ENCODE data around the gene MYCBP. TPM values are rescaled to one million over a fixed set of nuclear protein-coding genes. Genes with fewer than 3 reads are reported as not detected.
A peak's percentile ranks its signal among the peaks of the same experiment; 100 is the strongest.

MYCBP gene
- total RNA-seq, 4 donors from 2014 or later: 17.4 to 22.5 (median 21.2) TPM

DNA sequence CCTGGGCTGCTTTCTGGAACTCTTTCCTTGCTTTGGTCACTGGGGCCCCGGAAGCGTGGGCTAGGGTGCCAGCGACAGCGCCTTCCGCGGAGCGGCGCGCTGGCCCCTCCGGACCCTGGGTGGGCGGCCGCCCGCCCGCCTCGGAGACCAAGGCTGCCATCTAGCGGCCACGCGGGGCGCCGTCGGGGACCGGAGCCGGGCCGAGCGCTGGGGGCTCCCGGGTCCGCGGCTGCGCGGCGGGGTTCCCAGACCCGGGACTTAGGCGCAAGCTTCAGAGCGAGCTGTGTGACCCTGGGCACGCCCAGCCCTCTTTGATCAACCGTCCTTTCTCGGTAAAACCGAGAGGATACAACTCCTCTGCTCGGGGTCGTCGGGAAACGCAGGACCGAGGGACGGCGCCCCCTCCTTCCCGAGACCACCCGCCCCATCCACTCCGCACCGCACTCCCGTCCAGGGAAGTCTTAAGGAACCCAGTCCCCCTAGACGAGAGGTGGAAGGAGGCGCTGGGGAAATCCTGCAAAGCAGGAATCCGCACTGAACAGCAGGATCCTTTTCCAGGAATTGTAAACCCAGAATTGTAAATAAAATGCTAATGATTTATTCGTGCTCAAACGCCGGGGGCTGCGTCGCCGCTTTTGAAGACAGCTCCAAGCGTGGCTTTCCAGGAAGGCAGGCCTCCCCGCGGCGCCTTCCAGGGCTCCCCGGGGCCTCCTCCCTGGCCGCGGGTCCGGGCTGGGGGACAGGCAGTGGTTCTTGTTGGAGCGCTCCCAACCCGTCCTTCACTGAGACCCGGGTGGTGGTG, 54.8 kb downstream of the MYCBP start:
- intact Hi-C loops (cut with DNase I): loop anchor here (10.0 kb wide), 1 partner anchor 214 kb away; no protein-coding TSS in a partner anchor
- Histone ChIP-seq H3K4me3 (peak overlapping the region; percentile 13 to 51 (median 42)), H3K4me1 (peaks cover 10 to 19% (median 18%) of the 10 kb centered on the region in 4 donors), H3K27ac (replicated peaks in 1 of 4) (no peak overlapping the region), H3K9me3 (peaks cover 0 to 5% (median 0%) of the 10 kb centered on the region in 4 donors), H3K27me3 (peaks cover 7 to 81% (median 40%) of the 10 kb centered on the region in 4 donors), H3K36me3 (no peaks in the 10 kb centered on the region)
- WGBS: 6% methylated on average over 18 of the region's 70 CpGs
- no peak for DNase-seq (ENCODE audit: extremely low spot score)
- TF ChIP-seq POLR2AphosphoS5 (IDR thresholded peaks at IDR 0.05) (no peak), POLR2A (IDR thresholded peaks at IDR 0.05; ENCODE audit: low read depth) (no peak), EP300 (IDR thresholded peaks at IDR 0.05) (no peak)
- TF ChIP-seq, protein P1, sequence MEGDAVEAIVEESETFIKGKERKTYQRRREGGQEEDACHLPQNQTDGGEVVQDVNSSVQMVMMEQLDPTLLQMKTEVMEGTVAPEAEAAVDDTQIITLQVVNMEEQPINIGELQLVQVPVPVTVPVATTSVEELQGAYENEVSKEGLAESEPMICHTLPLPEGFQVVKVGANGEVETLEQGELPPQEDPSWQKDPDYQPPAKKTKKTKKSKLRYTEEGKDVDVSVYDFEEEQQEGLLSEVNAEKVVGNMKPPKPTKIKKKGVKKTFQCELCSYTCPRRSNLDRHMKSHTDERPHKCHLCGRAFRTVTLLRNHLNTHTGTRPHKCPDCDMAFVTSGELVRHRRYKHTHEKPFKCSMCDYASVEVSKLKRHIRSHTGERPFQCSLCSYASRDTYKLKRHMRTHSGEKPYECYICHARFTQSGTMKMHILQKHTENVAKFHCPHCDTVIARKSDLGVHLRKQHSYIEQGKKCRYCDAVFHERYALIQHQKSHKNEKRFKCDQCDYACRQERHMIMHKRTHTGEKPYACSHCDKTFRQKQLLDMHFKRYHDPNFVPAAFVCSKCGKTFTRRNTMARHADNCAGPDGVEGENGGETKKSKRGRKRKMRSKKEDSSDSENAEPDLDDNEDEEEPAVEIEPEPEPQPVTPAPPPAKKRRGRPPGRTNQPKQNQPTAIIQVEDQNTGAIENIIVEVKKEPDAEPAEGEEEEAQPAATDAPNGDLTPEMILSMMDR (IDR thresholded peaks at IDR 0.05): peak; percentile 51 to 82 (median 66)

DNA sequence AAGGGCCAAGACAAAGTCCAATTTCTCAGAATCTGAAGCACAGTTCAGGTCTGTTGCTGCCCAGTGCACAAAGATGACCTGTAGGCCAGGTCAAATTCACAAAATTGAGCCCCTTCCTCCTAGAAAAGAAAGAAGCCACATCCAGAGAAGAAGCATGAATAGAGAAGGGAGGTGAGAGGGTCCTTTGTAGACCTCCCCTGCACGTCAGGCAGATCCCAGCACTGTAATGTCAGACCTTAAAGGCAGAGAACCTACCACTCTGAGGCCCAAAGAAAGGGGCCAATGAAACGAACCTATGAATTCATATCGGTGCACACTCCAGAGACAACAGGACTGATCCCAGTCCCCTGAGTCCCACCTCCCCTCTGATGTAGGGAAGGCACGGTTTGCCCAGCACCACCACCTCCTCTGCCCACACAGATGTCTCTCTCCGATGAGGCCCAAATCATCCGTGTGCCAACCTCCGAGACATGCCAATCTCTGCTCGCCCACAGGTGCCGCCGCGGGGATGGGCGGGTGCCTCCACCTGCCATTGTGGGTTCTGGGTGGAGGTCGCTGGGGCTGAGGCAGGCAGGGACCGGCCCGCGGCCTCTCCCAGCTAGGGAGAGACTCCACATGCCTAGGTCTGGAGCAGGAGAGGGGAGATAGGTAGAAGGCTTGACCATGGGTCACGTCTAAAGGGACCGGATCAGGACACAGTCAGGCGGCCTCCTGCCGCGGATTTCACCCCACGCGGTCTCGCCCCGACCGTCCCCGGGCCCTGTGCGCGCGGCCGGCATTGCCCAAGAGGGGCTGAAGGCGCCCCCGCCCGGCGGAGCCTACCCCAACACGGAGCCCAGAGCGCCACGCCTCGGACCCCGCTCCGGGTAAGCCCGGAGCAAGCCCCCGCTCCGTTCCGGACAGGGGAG, 55.6 kb downstream of the MYCBP start:
- Histone ChIP-seq H3K27me3 (peaks cover 7 to 80% (median 40%) of the 10 kb centered on the region in 4 donors), H3K27ac (replicated peaks in 1 of 4) (no peak overlapping the region), H3K36me3 (no peaks in the 10 kb centered on the region), H3K9me3 (peaks cover 0 to 5% (median 0%) of the 10 kb centered on the region in 4 donors), H3K4me1 (peaks cover 10 to 19% (median 18%) of the 10 kb centered on the region in 4 donors), H3K4me3 (peak overlapping the region; percentile 13 to 51 (median 42))
- intact Hi-C loops (cut with DNase I): loop anchor here (10.0 kb wide), 1 partner anchor 213 kb away; no protein-coding TSS in a partner anchor
- WGBS: 88% methylated on average over 15 of the region's 45 CpGs
- DNase-seq (ENCODE audit: extremely low spot score): no peak
- TF ChIP-seq EP300 (IDR thresholded peaks at IDR 0.05): no peak
- no peak for TF ChIP-seq POLR2A (IDR thresholded peaks at IDR 0.05; ENCODE audit: low read depth)
- TF ChIP-seq, protein P1 (IDR thresholded peaks at IDR 0.05): no peak
- no peak for TF ChIP-seq POLR2AphosphoS5 (IDR thresholded peaks at IDR 0.05)

DNA sequence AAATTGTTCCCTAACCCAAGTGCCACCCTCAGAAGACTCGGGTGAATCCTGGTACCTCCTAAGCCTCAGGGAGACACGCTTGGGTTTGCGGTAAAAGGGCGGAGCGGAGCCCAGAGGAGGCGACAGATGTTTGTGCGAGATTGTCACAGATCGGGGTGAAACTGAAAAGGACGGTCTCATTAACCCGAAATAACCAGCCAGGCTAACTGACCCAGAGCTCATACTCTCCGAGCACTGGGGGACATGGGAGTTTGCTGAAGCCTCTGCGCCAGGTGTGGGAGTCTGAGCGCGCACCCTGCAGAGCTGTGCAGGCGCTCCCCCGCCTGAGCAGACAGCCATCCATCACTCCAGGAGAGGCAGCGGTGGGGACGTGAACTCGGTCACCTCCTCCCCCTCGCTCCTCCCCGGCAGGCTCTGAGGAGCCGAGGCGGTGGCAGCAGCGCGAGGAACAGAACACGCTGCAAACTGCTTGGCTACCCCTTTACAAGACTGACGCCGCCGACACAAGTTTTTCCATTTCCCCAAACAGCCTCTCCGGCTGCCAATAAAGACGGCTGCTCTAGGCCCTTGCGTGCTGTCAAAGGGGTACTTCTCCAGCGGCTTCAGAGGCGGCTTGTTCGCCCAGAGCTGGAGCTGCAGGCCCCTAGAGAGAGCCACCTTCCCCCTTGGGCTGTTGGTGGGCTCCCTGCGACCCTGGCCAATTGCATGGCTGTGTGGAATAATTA, 57.1 kb downstream of the MYCBP start:
- intact Hi-C loops (cut with DNase I): loop anchor here (10.0 kb wide), 1 partner anchor 211 kb away; no protein-coding TSS in a partner anchor
- Histone ChIP-seq H3K27ac (replicated peaks in 1 of 4) (no peak overlapping the region), H3K27me3 (peaks cover 7 to 88% (median 40%) of the 10 kb centered on the region in 4 donors), H3K4me3 (no peak overlapping the region), H3K9me3 (peaks cover 0 to 5% (median 0%) of the 10 kb centered on the region in 4 donors), H3K4me1 (peaks cover 10 to 19% (median 18%) of the 10 kb centered on the region in 4 donors), H3K36me3 (no peaks in the 10 kb centered on the region)
- DNase-seq (ENCODE audit: extremely low spot score): no peak
- TF ChIP-seq, protein P1 (IDR thresholded peaks at IDR 0.05): no peak
- no peak for TF ChIP-seq EP300 (IDR thresholded peaks at IDR 0.05)
- no peak for TF ChIP-seq POLR2A (IDR thresholded peaks at IDR 0.05; ENCODE audit: low read depth)
- no peak for TF ChIP-seq POLR2AphosphoS5 (IDR thresholded peaks at IDR 0.05)
- 30% methylated on average over 14 of the region's 36 CpGs for WGBS

DNA sequence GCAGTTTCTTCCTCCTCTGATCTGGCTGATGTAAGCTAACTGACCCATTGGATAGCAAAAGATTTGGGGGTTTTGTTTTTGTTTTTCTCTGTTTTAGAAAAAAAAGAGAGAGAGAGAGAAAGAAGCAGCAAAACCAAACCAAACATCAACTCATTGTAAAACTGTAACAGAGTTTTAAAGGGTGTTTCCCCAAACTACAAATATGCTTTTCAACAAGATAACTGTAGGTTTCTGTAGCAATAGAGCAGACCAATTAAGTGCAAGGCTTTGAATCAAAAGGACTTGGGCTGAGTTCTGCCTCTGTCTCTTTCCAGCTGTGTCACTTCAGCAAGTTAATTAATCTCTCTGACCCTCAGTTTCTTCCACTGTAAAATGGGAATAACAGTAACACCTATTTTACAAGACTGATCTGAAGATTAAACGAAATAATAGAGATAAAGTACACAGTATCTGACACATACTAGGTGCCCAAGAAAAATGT, 58.1 kb downstream of the MYCBP start:
- TF ChIP-seq EP300 (IDR thresholded peaks at IDR 0.05): no peak
- no peak for TF ChIP-seq POLR2AphosphoS5 (IDR thresholded peaks at IDR 0.05)
- no peak for TF ChIP-seq POLR2A (IDR thresholded peaks at IDR 0.05; ENCODE audit: low read depth)
- TF ChIP-seq, protein P1 (IDR thresholded peaks at IDR 0.05): no peak
- H3K4me1 ChIP-seq: peaks cover 10 to 19% (median 18%) of the 10 kb centered on the region in 4 donors
- H3K27ac ChIP-seq (replicated peaks in 1 of 4): no peak overlapping the region
- H3K36me3 ChIP-seq: no peaks in the 10 kb centered on the region
- no peak for DNase-seq (ENCODE audit: extremely low spot score)
- WGBS: 95% methylated on average over 1 of the region's 1 CpG
- no peak overlapping the region for H3K4me3 ChIP-seq
- intact Hi-C loops (cut with DNase I): loop anchor here (10.0 kb wide), 1 partner anchor 210 kb away; no protein-coding TSS in a partner anchor
- H3K9me3 ChIP-seq: peaks cover 0 to 5% (median 0%) of the 10 kb centered on the region in 4 donors
- peaks cover 7 to 98% (median 40%) of the 10 kb centered on the region in 4 donors for H3K27me3 ChIP-seq
